ENCODE results near the gene FKBP2.

FKBP2 gene

GRCh38 chr11:64204080-64204440 is 36.8 kb upstream of the FKBP2 start:
- DNase-seq (ENCODE audit: extremely low read depth, low read depth): no peak

GRCh38 chr11:64204464-64204989 is 36.4 kb upstream of the FKBP2 start:
- DNase-seq (ENCODE audit: extremely low read depth, low read depth): peak; percentile 97
- peak; percentile 79 for TF ChIP-seq CTCF (IDR thresholded peaks at IDR 0.05; ENCODE audit: low read depth, low read length)

More at GRCh38 chr11:64204080-64204440, 36.8 kb upstream of the FKBP2 start:
- TF ChIP-seq CTCF (IDR thresholded peaks at IDR 0.05; ENCODE audit: low read depth, low read length): no peak

- no peak for TF ChIP-seq CTCF (IDR thresholded peaks at IDR 0.05; ENCODE audit: low read depth, low read length)
- DNase-seq (ENCODE audit: extremely low read depth, low read depth): no peak
These were observed 34.2 kb upstream of the FKBP2 start, which contains the start of gene FERMT3 for GRCh38 chr11:64206457-64207255. Gene FERMT3, plus strand, starts transcription at chr11:64206721. Its CDS starts 644 bp downstream, at chr11:64207365.

- DNase-seq (ENCODE audit: extremely low read depth, low read depth): no peak
- no peak for TF ChIP-seq CTCF (IDR thresholded peaks at IDR 0.05; ENCODE audit: low read depth, low read length)
These were observed 33.4 kb upstream of the FKBP2 start for GRCh38 chr11:64207256-64208085.

- no peak for DNase-seq (ENCODE audit: extremely low read depth, low read depth)
- TF ChIP-seq CTCF (IDR thresholded peaks at IDR 0.05; ENCODE audit: low read depth, low read length): no peak
These were observed 32.7 kb upstream of the FKBP2 start for GRCh38 chr11:64208086-64208795.

GRCh38 chr11:64208796-64209562 is 31.9 kb upstream of the FKBP2 start:
- no peak for DNase-seq (ENCODE audit: extremely low read depth, low read depth)
- TF ChIP-seq CTCF (IDR thresholded peaks at IDR 0.05; ENCODE audit: low read depth, low read length): no peak

All from AG09319 (cell line).